Stimulated activated memory B cell treated with anti-CD40 and anti-IgM and Interleukin-4, amounts not matched to agents 10 μg/mL and 1 μg/mL and 100 μg/mL, for 72 hours (primary cell): ENCODE results near the gene MOV10L1.
"Not testable (repeated sequence)": the region's sequence is repeated elsewhere in the genome, so short reads cannot be mapped to it uniquely, and the experiment has no call there.

Experiments
- ATAC-seq: fragments of 150-1000 bp; cut with Tn5 transposase; 2 replicates; pipeline ENCODE4 v1.10.0; 2021
- H3K27ac Mint-ChIP-seq: one replicate; pipeline ENCODE4 v1.8.0; 2022; ENCODE audit warnings: mild to moderate bottlenecking, mixed read lengths
- H3K27me3 Mint-ChIP-seq: one replicate; pipeline ENCODE4 v1.8.0; 2022; ENCODE audit warnings: mixed read lengths
- H3K36me3 Mint-ChIP-seq: one replicate; pipeline ENCODE4 v1.8.0; 2022; ENCODE audit warnings: mixed read lengths
- H3K4me1 Mint-ChIP-seq: one replicate; pipeline ENCODE4 v1.8.0; 2022; ENCODE audit warnings: mixed read lengths
- H3K4me3 Mint-ChIP-seq: one replicate; pipeline ENCODE4 v1.8.0; 2022; ENCODE audit warnings: mild to moderate bottlenecking, moderate library complexity, mixed read lengths
- H3K9me3 Mint-ChIP-seq: one replicate; pipeline ENCODE4 v1.8.0; 2022; ENCODE audit warnings: mixed read lengths

The MOV10L1 gene

GRCh38 chr22:50161508-50162390 is 71.9 kb downstream of the MOV10L1 start:
- no peaks in the 10 kb centered on the region for H3K4me1 Mint-ChIP-seq
- peaks cover 63% of the 10 kb centered on the region for H3K27me3 Mint-ChIP-seq
- H3K27ac Mint-ChIP-seq: no peak overlapping the region
- no peak overlapping the region for H3K4me3 Mint-ChIP-seq
- ATAC-seq: no peak
- H3K9me3 Mint-ChIP-seq: no peaks in the 10 kb centered on the region
- H3K36me3 Mint-ChIP-seq: no peaks in the 10 kb centered on the region

- Mint-ChIP-seq H3K4me3 (no peak overlapping the region), H3K27ac (no peak overlapping the region), H3K36me3 (no peaks in the 10 kb centered on the region), H3K27me3 (peaks cover 66% of the 10 kb centered on the region), H3K4me1 (no peaks in the 10 kb centered on the region), H3K9me3 (no peaks in the 10 kb centered on the region)
- ATAC-seq: no peak
Observed at GRCh38 chr22:50162391-50162956, 72.7 kb downstream of the MOV10L1 start.

DNA sequence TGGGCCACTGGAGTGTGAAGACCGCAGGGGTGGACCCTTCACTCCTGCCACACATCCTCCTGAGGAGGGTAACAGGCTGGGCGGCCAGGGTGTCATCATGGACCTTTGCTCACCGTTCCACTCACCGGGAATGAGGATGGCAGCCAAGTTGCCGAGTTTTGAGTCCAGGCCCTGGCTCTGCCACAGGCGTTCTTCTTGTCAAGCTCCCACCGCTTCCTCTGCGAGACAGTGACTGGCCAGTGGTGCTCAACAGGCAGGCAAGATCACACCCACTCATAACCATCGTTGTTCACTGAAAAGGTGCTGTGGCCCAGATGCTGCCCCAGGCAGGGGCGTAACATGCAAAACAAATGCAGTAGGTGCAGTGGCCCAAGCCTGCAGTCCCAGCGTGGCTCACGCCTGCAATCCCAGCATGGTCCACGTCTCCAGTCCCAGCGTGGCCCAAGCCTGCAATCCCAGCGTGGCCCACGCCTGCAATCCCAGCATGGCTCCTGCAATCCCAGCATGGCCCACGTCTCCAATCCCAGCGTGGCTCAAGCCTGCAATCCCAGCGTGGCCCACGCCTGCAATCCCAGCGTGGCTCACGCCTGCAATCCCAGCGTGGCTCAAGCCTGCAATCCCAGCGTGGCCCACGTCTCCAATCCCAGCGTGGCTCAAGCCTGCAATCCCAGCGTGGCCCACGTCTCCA is 75.8 kb downstream of the MOV10L1 start:
- Mint-ChIP-seq H3K27me3 (peaks cover 70% of the 10 kb centered on the region), H3K4me3 (no peak overlapping the region), H3K27ac (no peak overlapping the region), H3K4me1 (peaks cover 7% of the 10 kb centered on the region), H3K9me3 (no peaks in the 10 kb centered on the region), H3K36me3 (no peaks in the 10 kb centered on the region)
- no peak for ATAC-seq

- ATAC-seq: no peak
Observed at GRCh38 chr22:50167689-50168489, 78.1 kb downstream of the MOV10L1 start.

GRCh38 chr22:50168490-50169180 is 78.8 kb downstream of the MOV10L1 start:
- Mint-ChIP-seq H3K27me3 (peaks cover 51% of the 10 kb centered on the region), H3K27ac (peak overlapping the region; percentile 93), H3K4me1 (peaks cover 33% of the 10 kb centered on the region), H3K4me3 (peak overlapping the region; percentile 4)
- not testable (repeated sequence) for H3K36me3 Mint-ChIP-seq, ATAC-seq, H3K9me3 Mint-ChIP-seq

More at GRCh38 chr22:50167689-50168489, 78.1 kb downstream of the MOV10L1 start:
- Mint-ChIP-seq H3K4me1 (peaks cover 25% of the 10 kb centered on the region), H3K27me3 (peaks cover 57% of the 10 kb centered on the region), H3K36me3 (no peaks in the 10 kb centered on the region), H3K9me3 (no peaks in the 10 kb centered on the region), H3K27ac (no peak overlapping the region), H3K4me3 (no peak overlapping the region)

GRCh38 chr22:50169181-50169759 is 79.5 kb downstream of the MOV10L1 start:
- Mint-ChIP-seq H3K27ac (peak overlapping the region; percentile 93), H3K9me3 (no peaks in the 10 kb centered on the region), H3K27me3 (peaks cover 46% of the 10 kb centered on the region), H3K4me3 (peak overlapping the region; percentile 82), H3K36me3 (no peaks in the 10 kb centered on the region), H3K4me1 (peaks cover 37% of the 10 kb centered on the region)
- ATAC-seq: peak; percentile 17

- H3K9me3 Mint-ChIP-seq: no peaks in the 10 kb centered on the region
- peak overlapping the region; percentile 93 for H3K27ac Mint-ChIP-seq
- H3K4me1 Mint-ChIP-seq: peaks cover 37% of the 10 kb centered on the region
- peak overlapping the region; percentile 73 for H3K4me3 Mint-ChIP-seq
- H3K36me3 Mint-ChIP-seq: no peaks in the 10 kb centered on the region
- ATAC-seq: peak; percentile 74
- H3K27me3 Mint-ChIP-seq: peaks cover 40% of the 10 kb centered on the region
Observed at GRCh38 chr22:50169774-50170341, 80.1 kb downstream of the MOV10L1 start.

DNA sequence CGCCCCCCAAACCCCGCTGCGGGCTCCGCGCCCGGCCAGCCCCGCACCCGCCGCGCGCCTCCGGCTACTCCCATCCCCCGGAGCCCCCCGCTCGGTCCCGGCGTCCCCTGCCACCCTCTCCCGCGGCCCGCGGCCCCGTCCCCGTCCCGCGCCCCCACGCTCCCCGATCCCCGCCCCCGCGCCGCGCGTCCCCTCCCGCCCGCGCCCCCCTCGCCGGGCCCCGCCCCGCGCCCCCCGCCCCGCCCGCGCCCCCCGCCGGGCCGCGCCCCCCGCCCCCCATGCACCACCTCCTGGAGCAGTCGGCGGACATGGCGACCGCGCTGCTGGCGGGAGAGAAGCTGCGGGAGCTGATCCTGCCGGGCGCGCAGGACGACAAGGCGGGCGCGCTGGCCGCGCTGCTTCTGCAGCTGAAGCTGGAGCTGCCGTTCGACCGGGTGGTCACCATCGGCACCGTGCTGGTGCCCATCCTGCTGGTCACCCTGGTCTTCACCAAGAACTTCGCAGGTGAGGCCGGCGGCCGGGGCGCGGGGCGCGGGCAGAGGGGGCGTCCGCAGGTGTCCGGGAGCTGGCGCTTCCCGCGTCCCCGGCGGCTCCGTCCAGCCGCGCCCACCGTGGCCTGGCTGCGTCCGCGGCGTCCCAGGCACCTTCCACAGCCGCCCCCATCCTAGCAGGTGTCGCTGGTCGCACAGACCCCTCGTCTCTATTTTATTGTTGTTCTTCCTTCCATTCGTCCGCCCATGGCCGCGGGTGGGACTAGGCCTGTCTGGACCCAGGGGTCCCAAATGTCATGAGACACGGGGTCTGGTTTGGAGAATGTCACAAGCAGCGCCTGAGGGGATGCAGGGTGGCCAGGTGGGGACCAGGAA is 80.9 kb downstream of the MOV10L1 start, which contains the start of gene PANX2:
Gene PANX2 (plus strand): TSS at position 279 of the 866 bp plus-strand sequence. CDS start 0 bp downstream, at position 279.
- peaks cover 34% of the 10 kb centered on the region for H3K27me3 Mint-ChIP-seq
- peak; percentile 44 for ATAC-seq
- no peaks in the 10 kb centered on the region for H3K36me3 Mint-ChIP-seq
- peak within 1 kb of the TSS; percentile 73 for H3K4me3 Mint-ChIP-seq
- H3K27ac Mint-ChIP-seq: peak within 1 kb of the TSS; percentile 93
- H3K9me3 Mint-ChIP-seq: no peaks in the 10 kb centered on the region
- H3K4me1 Mint-ChIP-seq: peaks cover 43% of the 10 kb centered on the region

- Mint-ChIP-seq H3K9me3 (no peaks in the 10 kb centered on the region), H3K27ac (peak overlapping the region; percentile 62), H3K27me3 (peaks cover 34% of the 10 kb centered on the region), H3K4me3 (peak overlapping the region; percentile 67), H3K36me3 (no peaks in the 10 kb centered on the region), H3K4me1 (peaks cover 50% of the 10 kb centered on the region)
- no peak for ATAC-seq
Observed at GRCh38 chr22:50171319-50171964, 81.6 kb downstream of the MOV10L1 start.

DNA sequence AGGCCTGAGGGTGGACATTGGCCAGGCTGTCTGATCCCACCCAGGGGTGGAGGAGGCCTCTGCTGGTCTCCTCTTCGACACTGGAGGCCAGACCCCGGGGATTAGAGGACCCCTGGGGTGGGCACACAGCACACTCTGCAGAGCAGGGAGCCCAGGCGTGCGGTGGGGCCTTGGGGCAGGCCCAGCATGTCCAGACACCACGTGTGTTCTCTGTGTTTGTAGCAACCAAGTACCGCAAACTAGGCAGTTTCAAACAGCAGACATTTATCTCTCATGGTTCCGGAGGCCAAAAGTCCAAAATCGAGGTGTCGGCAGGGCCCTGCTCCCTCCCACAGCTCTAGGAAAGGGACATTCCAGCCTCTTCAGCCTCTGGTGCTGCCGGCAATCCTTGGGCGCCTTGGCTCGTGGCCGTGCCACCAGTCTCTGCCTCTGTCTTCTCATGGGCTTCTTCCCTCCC is 82.2 kb downstream of the MOV10L1 start:
- Mint-ChIP-seq H3K9me3 (no peaks in the 10 kb centered on the region), H3K4me3 (peak overlapping the region; percentile 41), H3K4me1 (peaks cover 56% of the 10 kb centered on the region), H3K27ac (peak overlapping the region; percentile 61), H3K36me3 (no peaks in the 10 kb centered on the region), H3K27me3 (peaks cover 38% of the 10 kb centered on the region)
- no peak for ATAC-seq

GRCh38 chr22:50173311-50173982 is 83.6 kb downstream of the MOV10L1 start:
- Mint-ChIP-seq H3K27ac (peak overlapping the region; percentile 61), H3K4me3 (peak overlapping the region; percentile 35), H3K36me3 (no peaks in the 10 kb centered on the region), H3K27me3 (peaks cover 30% of the 10 kb centered on the region), H3K4me1 (peaks cover 61% of the 10 kb centered on the region), H3K9me3 (no peaks in the 10 kb centered on the region)
- peak; percentile 60 for ATAC-seq

DNA sequence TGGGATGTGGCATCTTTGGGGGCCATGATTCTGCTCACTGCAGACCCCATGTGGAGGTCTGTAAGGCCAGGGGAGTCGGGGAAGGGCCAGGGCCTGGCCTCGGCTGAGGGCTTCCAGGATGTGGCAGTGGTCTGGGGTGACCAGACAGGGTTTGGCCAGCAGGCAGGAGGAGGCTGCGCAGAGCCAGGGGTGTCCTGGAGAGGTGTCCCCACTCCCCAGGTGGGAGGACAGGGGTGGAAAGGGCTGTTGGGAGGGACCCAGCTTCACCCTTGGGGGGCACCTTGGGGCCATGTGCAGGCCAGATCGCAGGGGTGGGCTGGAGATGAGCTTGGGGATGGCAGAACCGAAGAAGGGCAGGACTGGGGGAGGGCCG is 84.2 kb downstream of the MOV10L1 start:
- Mint-ChIP-seq H3K36me3 (no peaks in the 10 kb centered on the region), H3K4me1 (peaks cover 60% of the 10 kb centered on the region), H3K27me3 (peaks cover 27% of the 10 kb centered on the region), H3K9me3 (no peaks in the 10 kb centered on the region), H3K27ac (no peak overlapping the region), H3K4me3 (no peak overlapping the region)
- no peak for ATAC-seq
